Left colon (tissue), 2 donors: ENCODE measurements around the gene COL15A1. TPM values are rescaled to one million over a fixed set of nuclear protein-coding genes. Genes with fewer than 3 reads are reported as not detected.

Source experiments
- ATAC-seq: fragments of 200-7000 bp; cut with Tn5 transposase; one replicate; pipeline ENCODE4 v1.9.1; 2020; ENCODE audit warnings: mild to moderate bottlenecking, moderate library complexity
- DNase-seq, 2 donors: peaks; one replicate each; pipeline ENCODE4 v3.0.0-alpha.2; 2020
- intact Hi-C, 2 donors: fragments of 100-400 bp; cut with DNase I in 1 of 2; cut with micrococcal nuclease in 1 of 2; formaldehyde crosslinking; loops; one replicate each; pipeline versions ENCODE4 v1.11.2 to v1.14.0; 2022; cut with DNase I, micrococcal nuclease
- total RNA-seq, 2 donors: library from RNA; stranded (reverse); fragmentation: NEBNext Ultra II Directional; extraction: Animal tissue kit (Norgen Biotek cat#: 25700); gene quantifications; one replicate each; pipeline ENCODE4 v1.2.1, GENCODE V29; 2021
- donor health status: DM: no; HTN: no; CAD: no.
- donor health status: DM: yes; HTN: yes; CAD: no.

COL15A1 gene
- total RNA-seq, 2 donors from 2014 or later, result 2.4 to 9.5 TPM

DNA sequence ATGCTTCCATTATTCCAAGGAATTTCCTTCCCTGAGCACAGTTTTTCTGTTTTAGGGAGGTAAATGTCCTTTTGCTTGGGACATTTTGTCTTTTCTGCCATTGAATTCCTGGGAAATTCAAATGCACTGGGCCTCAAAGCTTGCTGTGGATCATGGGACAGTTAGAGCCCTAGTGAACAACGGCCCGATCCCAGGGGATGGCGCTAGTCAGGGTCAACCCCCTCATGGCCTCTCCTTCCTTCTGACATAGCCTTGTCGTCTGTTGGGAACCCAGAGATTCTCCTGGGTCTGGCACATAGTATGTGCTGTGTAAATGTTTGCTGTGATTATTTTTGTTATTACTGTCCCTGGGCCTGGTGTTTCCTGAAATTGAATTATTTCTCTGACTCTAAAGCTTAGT, 30.7 kb upstream of the COL15A1 start:
- DNase-seq (no peak), ATAC-seq (no peak)
- intact Hi-C loops, result no loop called here

DNA sequence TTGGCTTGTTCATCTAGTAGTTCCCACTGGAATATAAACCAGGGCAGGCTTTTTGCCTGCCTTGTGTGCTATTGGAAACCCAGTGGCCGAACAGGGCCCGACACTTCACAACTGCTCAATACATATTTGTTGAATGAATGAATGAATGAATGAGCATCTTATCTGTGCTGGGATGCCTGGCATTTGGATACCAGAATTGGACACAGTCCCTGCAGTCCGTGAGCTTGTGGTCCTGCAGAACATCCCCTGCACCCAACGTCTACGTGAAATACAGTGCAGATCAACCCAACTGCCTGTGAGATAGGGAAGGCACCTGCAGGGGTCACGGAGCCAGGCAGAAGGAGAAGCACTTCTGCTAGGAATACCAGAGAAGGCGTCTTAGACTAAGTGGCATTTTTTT, 30.0 kb upstream of the COL15A1 start:
- intact Hi-C loops, result no loop called here
- no peak for DNase-seq
- ATAC-seq, result no peak

- DNase-seq, result no peak
- ATAC-seq, result no peak
- intact Hi-C loops, result no loop called here
Measured at GRCh38 chr9:98915599-98915998, 28.1 kb upstream of the COL15A1 start.

DNA sequence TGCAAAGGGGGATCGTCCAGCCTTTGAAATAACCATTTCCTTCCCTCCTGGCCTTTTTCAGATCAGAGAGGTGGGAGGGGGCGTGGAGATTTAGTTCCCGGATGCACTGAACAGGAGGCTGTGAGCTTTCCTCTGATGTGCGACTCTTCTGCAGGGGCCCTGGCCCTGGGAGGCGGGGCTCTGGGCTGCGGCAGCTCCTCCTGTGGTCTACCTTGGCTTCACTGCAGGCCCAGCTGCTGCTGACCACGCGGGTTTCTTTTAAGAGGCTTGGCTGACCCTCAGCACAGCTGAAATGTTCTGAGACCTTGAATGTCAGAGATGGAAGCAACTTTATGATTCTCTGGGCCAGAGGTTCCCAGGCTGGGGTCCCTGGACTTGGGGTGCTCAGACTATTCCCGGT, 27.0 kb upstream of the COL15A1 start:
- intact Hi-C loops, result no loop called here

DNA sequence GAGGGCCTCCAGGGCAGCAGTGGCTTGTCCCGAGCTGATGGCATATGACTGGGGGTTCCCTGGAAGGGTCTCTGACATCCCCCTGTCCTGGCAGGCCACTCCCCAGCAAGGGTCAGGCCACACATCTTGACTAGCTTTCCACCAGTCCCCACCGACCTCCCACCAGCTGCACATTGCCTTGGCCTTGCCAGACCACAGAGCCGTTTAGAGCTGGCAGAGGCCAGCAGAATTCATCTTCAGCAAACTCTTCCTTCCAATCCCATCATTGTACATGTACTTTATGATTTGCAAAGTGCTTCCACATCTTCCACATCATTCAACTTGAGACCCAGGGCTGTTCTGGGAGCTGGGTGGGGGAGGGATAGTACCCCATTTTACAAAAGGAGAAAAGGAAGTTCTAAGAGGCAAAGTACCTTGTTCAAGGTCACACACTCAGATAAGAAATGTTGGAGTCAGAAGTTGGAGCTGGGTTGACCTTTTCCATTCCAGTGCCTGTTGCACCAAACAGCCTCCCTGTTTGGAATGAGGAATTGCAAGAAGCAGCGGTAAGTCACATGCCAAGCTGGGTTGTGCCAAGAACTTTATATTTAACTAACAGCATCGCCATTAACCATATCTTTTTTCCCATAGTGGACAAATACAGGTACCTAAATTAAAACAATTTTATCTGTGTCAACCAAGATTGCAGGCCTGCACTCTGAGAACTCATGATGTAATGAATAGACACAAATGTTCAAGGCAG, 25.8 kb upstream of the COL15A1 start:
- intact Hi-C loops, result no loop called here
- no peak for DNase-seq
- ATAC-seq, result no peak

More for the DNA sequence above, 27.0 kb upstream of the COL15A1 start:
- ATAC-seq, result no peak
- peak; percentile 34 to 39 for DNase-seq

- intact Hi-C loops, result no loop called here
- ATAC-seq (no peak), DNase-seq (no peak)
Measured at GRCh38 chr9:98921732-98922131, 22.0 kb upstream of the COL15A1 start.

- intact Hi-C loops, result no loop called here
- ATAC-seq (no peak), DNase-seq (no peak)
Measured at GRCh38 chr9:98922721-98923435, 20.8 kb upstream of the COL15A1 start.

- ATAC-seq, result no peak
- DNase-seq, result no peak
- intact Hi-C loops, result no loop called here
Measured at GRCh38 chr9:98923451-98924123, 20.1 kb upstream of the COL15A1 start.

DNA sequence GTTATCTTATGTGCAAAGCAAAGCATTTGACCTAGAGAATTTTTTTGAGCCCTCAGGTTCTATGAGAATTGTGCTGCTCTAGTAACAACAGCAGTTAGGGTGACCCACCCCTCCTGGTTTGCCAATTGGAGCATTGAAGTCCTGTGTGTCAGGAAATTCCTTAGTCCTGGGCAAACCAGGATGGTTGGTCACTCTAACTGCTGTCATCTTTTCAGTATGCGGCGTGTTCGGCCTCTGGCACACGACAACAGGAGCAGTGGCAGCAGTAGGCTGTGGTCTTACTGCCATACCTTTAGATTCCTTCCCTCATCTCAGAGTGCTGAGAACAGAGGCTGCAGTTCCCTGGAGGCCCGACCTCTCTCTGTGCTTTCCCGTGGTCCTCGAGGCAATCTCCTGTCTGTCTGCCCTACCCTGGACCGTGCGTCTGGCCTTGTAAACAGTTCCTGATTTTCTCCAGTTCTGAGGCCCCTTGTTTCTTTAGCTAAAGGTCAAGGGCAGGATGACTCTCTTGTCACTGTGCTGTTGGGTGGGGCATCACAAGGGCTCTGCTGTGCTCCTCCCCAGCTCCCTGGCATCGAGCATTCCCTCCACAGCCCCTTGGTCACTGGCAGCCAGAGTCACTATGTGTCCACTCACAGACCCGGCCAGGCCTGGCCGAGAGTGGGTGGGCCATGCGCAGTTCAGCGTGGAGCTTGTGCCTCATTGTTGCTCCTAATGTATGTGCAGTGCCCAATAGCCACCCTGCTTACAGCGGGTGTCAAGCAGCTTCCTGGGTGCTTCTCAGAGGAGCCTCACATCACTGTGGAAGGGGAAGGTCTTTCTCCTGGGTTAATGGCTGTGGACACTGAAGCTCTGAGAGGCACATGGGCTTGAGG, 18.5 kb upstream of the COL15A1 start:
- intact Hi-C loops, result no loop called here
- no peak for ATAC-seq
- no peak for DNase-seq

- DNase-seq (no peak), ATAC-seq (no peak)
- intact Hi-C loops, result no loop called here
Measured at GRCh38 chr9:98925956-98926355, 17.8 kb upstream of the COL15A1 start.

GRCh38 chr9:98927724-98928123, 16.0 kb upstream of the COL15A1 start:
- DNase-seq (no peak), ATAC-seq (no peak)
- intact Hi-C loops, result no loop called here

DNA sequence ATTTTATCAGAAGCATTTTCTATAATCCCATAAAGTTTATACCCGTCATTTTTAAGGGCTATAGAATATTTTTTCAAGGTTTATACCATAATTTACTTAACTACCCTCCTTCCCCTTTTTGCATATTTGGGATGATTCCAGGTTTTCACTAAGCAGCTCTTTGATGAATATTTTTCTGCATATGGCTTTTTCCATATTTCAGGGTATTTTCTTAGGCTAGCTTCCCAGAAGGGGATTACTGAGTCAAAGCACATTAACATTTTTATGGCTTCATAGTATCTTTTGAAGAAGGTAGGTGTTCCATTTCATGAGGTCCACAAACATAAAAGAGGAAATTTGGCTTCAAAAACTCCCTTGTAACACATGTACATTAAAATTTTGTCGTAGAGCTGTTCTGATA, 14.6 kb upstream of the COL15A1 start:
- intact Hi-C loops, result no loop called here
- ATAC-seq (no peak), DNase-seq (no peak)

DNA sequence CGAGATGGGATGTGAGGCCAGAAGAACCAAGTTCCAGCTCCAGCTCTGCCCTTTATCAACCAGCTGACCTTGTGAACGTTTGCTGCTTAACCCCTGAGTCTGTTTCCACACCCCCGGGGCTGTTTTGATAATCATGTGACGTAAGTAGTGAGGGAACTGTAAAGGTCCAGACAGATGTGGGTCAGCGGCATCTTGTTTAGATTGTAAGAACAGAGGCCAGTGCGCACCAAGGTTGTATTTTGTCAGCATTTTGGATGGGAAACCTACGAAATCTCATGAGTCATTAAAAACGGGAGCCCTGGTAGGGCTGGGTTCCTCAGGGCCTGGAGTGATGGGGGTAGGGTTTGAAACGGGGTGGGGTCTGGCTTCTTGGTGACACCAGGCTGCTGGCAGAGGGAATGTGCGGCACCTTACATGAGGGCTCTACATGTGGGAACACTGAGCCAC, 13.8 kb upstream of the COL15A1 start:
- ATAC-seq (no peak), DNase-seq (no peak)
- intact Hi-C loops, result no loop called here

DNA sequence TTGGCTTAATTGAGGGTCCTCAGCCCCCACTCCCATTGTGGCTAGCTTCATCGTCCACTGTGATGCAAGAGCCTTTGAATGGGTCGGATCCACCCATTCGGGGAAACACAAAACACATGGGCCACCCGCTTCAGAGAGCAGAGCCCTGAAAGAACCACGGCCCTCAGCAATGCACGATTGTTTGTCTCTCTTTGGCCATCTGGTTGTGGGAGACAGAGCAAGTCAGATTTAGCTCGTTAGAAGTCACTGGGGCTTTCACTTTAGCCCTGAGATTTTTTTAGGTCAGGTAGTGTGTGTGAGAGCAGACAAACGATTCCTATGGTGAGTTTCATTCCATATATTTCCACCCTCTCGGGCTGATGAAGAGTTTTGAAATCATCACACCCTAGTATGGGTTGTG, 12.9 kb upstream of the COL15A1 start:
- ATAC-seq (no peak), DNase-seq (no peak)
- intact Hi-C loops, result no loop called here

DNA sequence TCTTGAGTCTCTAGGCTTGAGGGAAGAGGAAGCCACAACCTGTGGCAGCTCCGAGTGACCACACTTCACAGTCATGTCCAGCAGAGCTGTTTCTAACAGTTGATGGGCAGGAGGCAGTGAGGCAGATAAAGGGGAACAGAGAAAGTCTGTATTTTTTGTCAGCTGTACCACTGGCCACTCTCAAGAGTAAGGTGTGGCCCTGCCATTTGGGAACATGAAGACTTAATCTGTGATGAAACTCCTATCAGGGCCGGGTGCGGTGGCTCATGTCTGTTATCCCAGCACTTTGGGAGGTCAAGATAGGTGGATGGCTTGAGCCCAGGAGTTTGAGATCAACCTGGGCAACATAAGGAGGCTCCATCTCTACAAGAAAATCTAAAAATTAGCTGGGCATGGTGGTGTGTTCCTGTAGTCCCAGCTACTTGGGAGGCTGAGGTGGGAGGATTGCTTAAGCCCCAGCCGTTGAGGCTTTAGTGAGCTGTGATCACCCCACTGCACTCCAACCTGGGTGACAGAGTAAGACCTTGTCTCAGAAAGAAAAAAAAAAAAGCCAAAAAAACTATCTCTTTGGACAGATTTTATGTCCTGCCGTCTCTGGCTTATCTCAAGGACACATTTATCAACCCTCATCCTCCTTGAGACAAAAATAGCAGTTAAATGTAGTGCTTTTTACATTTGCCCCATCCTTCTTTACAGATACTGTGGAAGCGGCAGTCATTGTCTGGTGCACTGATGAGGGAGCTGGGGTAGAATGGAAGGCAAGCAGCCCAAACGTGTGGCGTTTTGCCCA, 11.9 kb upstream of the COL15A1 start:
- intact Hi-C loops, result no loop called here
- DNase-seq, result no peak
- ATAC-seq, result no peak

- ATAC-seq, result no peak
- intact Hi-C loops, result no loop called here
- no peak for DNase-seq
Measured at GRCh38 chr9:98933185-98933584, 10.5 kb upstream of the COL15A1 start.

- intact Hi-C loops, result no loop called here
- DNase-seq, result no peak
- ATAC-seq, result no peak
Measured at GRCh38 chr9:98933890-98934289, 9.8 kb upstream of the COL15A1 start.

DNA sequence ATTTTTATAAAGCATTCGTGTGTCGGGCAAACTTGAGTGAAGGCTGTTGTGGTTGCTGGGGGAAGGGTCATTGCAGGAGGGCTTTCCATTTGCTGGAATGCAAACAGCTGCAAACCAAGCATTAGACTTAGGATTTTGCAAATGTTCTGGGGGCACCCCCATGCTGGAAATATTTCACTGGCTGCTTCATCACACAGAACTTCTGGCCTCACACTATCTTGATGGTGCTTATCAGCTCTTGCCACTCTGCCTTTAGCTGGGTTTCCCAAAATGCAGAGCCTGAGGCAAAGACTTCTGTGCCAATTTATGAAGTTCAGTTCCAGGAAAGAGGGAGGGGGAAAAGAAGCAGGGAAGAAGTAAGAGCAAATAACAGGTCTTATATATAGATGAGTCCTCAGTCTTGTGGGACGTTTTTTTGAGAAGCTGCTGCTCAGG, 8.6 kb upstream of the COL15A1 start:
- ATAC-seq (no peak), DNase-seq (no peak)
- intact Hi-C loops, result no loop called here
